Breast epithelium (tissue), 4 donors: ENCODE measurements around the gene GRPEL2. TPM values are rescaled to one million over a fixed set of nuclear protein-coding genes. Genes with fewer than 3 reads are reported as not detected.

Source experiments
- DNase-seq, 2 donors: peaks; one replicate each; pipeline ENCODE4 v3.0.0-alpha.2; 2019; ENCODE audit warnings: low spot score in 2 of 2
- H3K27ac ChIP-seq, 2 donors: fragments of 200-600 bp; sonication (generic) in 1 of 2; one replicate each; pipeline ENCODE4 v1.5.1; 2016 to 2019; ENCODE audit warnings: mild to moderate bottlenecking in 1 of 2
- H3K27me3 ChIP-seq, 2 donors: fragments of 200-600 bp; sonication (generic) in 1 of 2; one replicate each; pipeline versions ENCODE4 v1.5.1 to v1.6.0; 2017 to 2019; ENCODE audit warnings: control low read depth in 1 of 2, mild to moderate bottlenecking in 1 of 2
- H3K36me3 ChIP-seq: fragments of 200-600 bp; one replicate; pipeline ENCODE4 v1.5.1; 2019
- H3K4me1 ChIP-seq, 2 donors: fragments of 200-600 bp; sonication (generic); one replicate each; pipeline ENCODE4 v1.5.1; 2016 to 2019; ENCODE audit warnings: control low read depth in 1 of 2
- H3K4me3 ChIP-seq, 3 donors: fragments of 200-600 bp; sonication (generic); 1 replicate in 2 of 3; 2 replicates in 1 of 3; pipeline ENCODE4 v1.5.1; 2016 to 2019; ENCODE audit warnings: mild to moderate bottlenecking in 3 of 3, moderate library complexity in 2 of 3
- H3K9me3 ChIP-seq, 2 donors: fragments of 200-600 bp; sonication (generic) in 1 of 2; one replicate each; pipeline ENCODE4 v1.5.1; 2016 to 2019; ENCODE audit warnings: control low read depth in 1 of 2
- POLR2A ChIP-seq: fragments of 450-650 bp; IDR thresholded peaks from one replicate; pipeline ENCODE4 v1.6.1; 2016; ENCODE audit warnings: antibody characterized with exemption, mild to moderate bottlenecking, moderate library complexity
- POLR2AphosphoS5 ChIP-seq, 3 donors: sonication (generic); formaldehyde crosslinking; IDR thresholded peaks; one replicate each; pipeline ENCODE4 v1.6.1; 2017; ENCODE audit warnings: antibody characterized with exemption in 3 of 3
- intact Hi-C: fragments of 100-400 bp; cut with DNase I; formaldehyde crosslinking; loops from one replicate; pipeline ENCODE4 v1.15.1; 2023; ENCODE audit warnings: low total_unique reads
- total RNA-seq, 3 donors: library from RNA; depleted of rRNA; stranded (reverse); fragments of >200 nt; gene quantifications; one replicate each; pipeline ENCODE4 v1.1.0, GENCODE V29; 2016
- TF ChIP-seq, protein P1 (sequence below), 3 donors: fragments of 450-650 bp; IDR thresholded peaks; one replicate each; pipeline ENCODE4 v1.5.1; 2016 to 2017; ENCODE audit warnings: antibody characterized with exemption in 3 of 3, mild to moderate bottlenecking in 3 of 3, moderate library complexity in 3 of 3

GRPEL2 gene
- total RNA-seq, 3 donors from 2014 or later: 14.4 to 17.1 (median 16.5) TPM

GRCh38 chr5:149364719-149365118 lies 19.4 kb downstream of the GRPEL2 start:
- H3K36me3 ChIP-seq: no peaks in the 10 kb centered on the region
- intact Hi-C loops: loop anchor here (10.0 kb wide), 1 partner anchor 200 kb away; no protein-coding TSS in a partner anchor
- no peaks in the 10 kb centered on the region for H3K9me3 ChIP-seq
- H3K4me3 ChIP-seq: no peak overlapping the region
- no peaks in the 10 kb centered on the region for H3K27me3 ChIP-seq
- H3K4me1 ChIP-seq: no peaks in the 10 kb centered on the region
- TF ChIP-seq POLR2A: no peak
- no peak for TF ChIP-seq POLR2AphosphoS5 (IDR thresholded peaks at IDR 0.05)
- no peak for DNase-seq
- H3K27ac ChIP-seq: no peak overlapping the region

DNA sequence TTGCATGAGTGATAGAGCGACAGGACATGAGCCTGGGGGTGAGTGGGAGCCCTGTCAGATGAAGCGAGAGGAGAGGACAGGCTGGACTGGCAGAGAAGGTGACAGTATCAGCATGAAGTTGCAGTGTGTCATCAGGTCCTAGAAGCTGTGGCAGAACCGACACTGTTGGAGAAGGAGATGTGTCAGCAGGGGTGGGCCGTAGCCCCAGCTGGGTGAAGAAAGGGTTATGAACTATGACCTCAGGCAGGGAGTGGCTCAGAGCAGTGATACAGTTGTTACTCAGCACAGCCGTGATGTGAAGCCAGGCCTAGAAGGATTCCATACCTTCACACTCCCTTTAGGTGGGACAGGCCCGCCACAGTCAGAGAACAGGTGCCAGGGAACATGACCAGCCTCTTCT lies 20.1 kb downstream of the GRPEL2 start:
- DNase-seq: no peak
- Histone ChIP-seq H3K27ac (no peak overlapping the region), H3K4me1 (no peaks in the 10 kb centered on the region), H3K4me3 (no peak overlapping the region), H3K9me3 (no peaks in the 10 kb centered on the region), H3K27me3 (no peaks in the 10 kb centered on the region), H3K36me3 (no peaks in the 10 kb centered on the region)
- TF ChIP-seq POLR2AphosphoS5 (IDR thresholded peaks at IDR 0.05): no peak
- TF ChIP-seq, protein P1, sequence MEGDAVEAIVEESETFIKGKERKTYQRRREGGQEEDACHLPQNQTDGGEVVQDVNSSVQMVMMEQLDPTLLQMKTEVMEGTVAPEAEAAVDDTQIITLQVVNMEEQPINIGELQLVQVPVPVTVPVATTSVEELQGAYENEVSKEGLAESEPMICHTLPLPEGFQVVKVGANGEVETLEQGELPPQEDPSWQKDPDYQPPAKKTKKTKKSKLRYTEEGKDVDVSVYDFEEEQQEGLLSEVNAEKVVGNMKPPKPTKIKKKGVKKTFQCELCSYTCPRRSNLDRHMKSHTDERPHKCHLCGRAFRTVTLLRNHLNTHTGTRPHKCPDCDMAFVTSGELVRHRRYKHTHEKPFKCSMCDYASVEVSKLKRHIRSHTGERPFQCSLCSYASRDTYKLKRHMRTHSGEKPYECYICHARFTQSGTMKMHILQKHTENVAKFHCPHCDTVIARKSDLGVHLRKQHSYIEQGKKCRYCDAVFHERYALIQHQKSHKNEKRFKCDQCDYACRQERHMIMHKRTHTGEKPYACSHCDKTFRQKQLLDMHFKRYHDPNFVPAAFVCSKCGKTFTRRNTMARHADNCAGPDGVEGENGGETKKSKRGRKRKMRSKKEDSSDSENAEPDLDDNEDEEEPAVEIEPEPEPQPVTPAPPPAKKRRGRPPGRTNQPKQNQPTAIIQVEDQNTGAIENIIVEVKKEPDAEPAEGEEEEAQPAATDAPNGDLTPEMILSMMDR (IDR thresholded peaks at IDR 0.05): no peak
- no peak for TF ChIP-seq POLR2A
- intact Hi-C loops: loop anchor here (10.0 kb wide), 1 partner anchor 199 kb away; no protein-coding TSS in a partner anchor

GRCh38 chr5:149366169-149366729 lies 20.9 kb downstream of the GRPEL2 start:
- H3K4me3 ChIP-seq: no peak overlapping the region
- intact Hi-C loops: loop anchor here (10.0 kb wide), 1 partner anchor 199 kb away; no protein-coding TSS in a partner anchor
- no peak for TF ChIP-seq POLR2A
- TF ChIP-seq, protein P1 (IDR thresholded peaks at IDR 0.05): no peak
- no peak for TF ChIP-seq POLR2AphosphoS5 (IDR thresholded peaks at IDR 0.05)
- no peaks in the 10 kb centered on the region for H3K9me3 ChIP-seq
- no peaks in the 10 kb centered on the region for H3K36me3 ChIP-seq
- no peak overlapping the region for H3K27ac ChIP-seq
- no peaks in the 10 kb centered on the region for H3K27me3 ChIP-seq
- H3K4me1 ChIP-seq: no peaks in the 10 kb centered on the region
- DNase-seq: no peak

DNA sequence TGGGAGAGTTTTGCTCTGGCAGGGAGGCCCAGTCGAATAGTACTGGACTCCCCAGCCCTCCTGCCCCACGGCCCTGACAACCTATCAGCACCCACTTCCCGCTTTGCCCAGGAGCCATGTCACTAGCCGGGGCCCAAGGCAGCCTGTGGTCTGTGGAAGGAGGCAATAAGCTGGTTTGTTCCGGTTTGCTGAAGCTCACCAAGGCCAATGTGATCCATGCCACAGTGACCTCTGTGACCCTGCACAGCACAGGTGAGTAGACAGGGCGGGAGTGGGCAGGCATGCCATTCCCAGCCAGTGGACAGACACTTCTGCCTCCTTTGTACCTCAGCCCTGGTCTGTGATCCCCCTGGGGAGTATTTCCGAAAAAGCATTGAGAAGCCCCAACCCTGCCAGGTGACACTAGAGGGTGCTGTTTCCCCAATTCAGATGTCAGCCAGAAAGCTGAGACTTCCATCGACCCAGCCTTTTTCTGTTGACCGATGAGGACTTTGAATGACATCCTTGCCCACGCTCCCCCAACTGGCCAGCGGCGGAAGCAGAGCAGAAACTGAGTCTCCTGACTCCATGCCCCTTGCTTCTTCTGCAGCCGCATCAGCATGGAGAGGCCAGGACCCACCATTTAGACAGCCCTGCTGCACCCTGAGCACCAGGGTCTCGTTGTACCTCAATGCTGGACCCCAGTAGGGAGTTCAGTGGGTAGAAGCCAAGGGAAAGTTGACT lies 22.1 kb downstream of the GRPEL2 start:
- Histone ChIP-seq H3K4me3 (no peak overlapping the region), H3K27ac (no peak overlapping the region), H3K4me1 (no peaks in the 10 kb centered on the region), H3K36me3 (no peaks in the 10 kb centered on the region), H3K27me3 (no peaks in the 10 kb centered on the region), H3K9me3 (no peaks in the 10 kb centered on the region)
- no peak for DNase-seq
- TF ChIP-seq POLR2AphosphoS5 (IDR thresholded peaks at IDR 0.05): no peak
- TF ChIP-seq, protein P1 (IDR thresholded peaks at IDR 0.05): peak; percentile 51 to 66 (median 63)
- intact Hi-C loops: loop anchor here (10.0 kb wide), 1 partner anchor 197 kb away; no protein-coding TSS in a partner anchor

DNA sequence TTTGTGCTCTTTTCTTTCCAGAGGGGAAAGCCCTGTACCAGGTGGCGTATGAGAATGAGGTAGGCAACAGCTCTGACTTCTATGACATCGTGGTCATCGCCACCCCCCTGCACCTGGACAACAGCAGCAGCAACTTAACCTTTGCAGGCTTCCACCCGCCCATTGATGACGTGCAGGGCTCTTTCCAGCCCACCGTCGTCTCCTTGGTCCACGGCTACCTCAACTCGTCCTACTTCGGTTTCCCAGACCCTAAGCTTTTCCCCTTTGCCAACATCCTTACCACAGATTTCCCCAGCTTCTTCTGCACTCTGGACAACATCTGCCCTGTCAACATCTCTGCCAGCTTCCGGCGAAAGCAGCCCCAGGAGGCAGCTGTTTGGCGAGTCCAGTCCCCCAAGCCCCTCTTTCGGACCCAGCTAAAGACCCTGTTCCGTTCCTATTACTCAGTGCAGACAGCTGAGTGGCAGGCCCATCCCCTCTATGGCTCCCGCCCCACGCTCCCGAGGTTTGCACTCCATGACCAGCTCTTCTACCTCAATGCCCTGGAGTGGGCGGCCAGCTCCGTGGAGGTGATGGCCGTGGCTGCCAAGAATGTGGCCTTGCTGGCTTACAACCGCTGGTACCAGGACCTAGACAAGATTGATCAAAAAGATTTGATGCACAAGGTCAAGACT lies 22.8 kb downstream of the GRPEL2 start:
- TF ChIP-seq, protein P1 (IDR thresholded peaks at IDR 0.05): no peak
- TF ChIP-seq POLR2AphosphoS5 (IDR thresholded peaks at IDR 0.05) (no peak), POLR2A (no peak)

More for the DNA sequence above, 22.8 kb downstream of the GRPEL2 start:
- Histone ChIP-seq H3K4me1 (no peaks in the 10 kb centered on the region), H3K27me3 (no peaks in the 10 kb centered on the region), H3K4me3 (no peak overlapping the region), H3K27ac (no peak overlapping the region), H3K36me3 (no peaks in the 10 kb centered on the region), H3K9me3 (no peaks in the 10 kb centered on the region)
- intact Hi-C loops: loop anchor here (10.0 kb wide), 1 partner anchor 197 kb away; no protein-coding TSS in a partner anchor
- no peak for DNase-seq
